GM08714 (cell line): ENCODE data around the gene COA4.

Experiments used
- H3K4me3 ChIP-seq: fragments of 200-500 bp; sonication (Bioruptor generic); 2 replicates; pipeline ENCODE4 v1.5.1; 2014; ENCODE audit warnings: mild to moderate bottlenecking, low read length, inconsistent platforms
- ZNF274 ChIP-seq: IDR thresholded peaks from 2 replicates; pipeline ENCODE4 v1.6.1; 2012; ENCODE audit warnings: mild to moderate bottlenecking, low read depth, low read length

COA4 gene

GRCh38 chr11:73838443-73839122, 38.1 kb downstream of the COA4 start:
- no peak for TF ChIP-seq ZNF274
- H3K4me3 ChIP-seq: no peak overlapping the region

- no peak overlapping the region for H3K4me3 ChIP-seq
- TF ChIP-seq ZNF274: no peak
These were observed 43.6 kb downstream of the COA4 start for GRCh38 chr11:73833067-73833466.

- no peak overlapping the region for H3K4me3 ChIP-seq
- no peak for TF ChIP-seq ZNF274
These were observed 46.4 kb downstream of the COA4 start for GRCh38 chr11:73830261-73830660.
